HG03439 (cell line): ENCODE measurements around the gene PDE6B.
"Not testable (repeated sequence)": the region's sequence is repeated elsewhere in the genome, so short reads cannot be mapped to it uniquely, and the experiment has no call there.

Experiments used
- ATAC-seq: cut with Tn5 transposase; IDR thresholded peaks from one replicate; pipeline ENCODE4 v1.9.1; 2021; ENCODE audit warnings: mild to moderate bottlenecking, moderate library complexity; ENCODE audit not compliant: unreplicated experiment

The PDE6B gene

DNA sequence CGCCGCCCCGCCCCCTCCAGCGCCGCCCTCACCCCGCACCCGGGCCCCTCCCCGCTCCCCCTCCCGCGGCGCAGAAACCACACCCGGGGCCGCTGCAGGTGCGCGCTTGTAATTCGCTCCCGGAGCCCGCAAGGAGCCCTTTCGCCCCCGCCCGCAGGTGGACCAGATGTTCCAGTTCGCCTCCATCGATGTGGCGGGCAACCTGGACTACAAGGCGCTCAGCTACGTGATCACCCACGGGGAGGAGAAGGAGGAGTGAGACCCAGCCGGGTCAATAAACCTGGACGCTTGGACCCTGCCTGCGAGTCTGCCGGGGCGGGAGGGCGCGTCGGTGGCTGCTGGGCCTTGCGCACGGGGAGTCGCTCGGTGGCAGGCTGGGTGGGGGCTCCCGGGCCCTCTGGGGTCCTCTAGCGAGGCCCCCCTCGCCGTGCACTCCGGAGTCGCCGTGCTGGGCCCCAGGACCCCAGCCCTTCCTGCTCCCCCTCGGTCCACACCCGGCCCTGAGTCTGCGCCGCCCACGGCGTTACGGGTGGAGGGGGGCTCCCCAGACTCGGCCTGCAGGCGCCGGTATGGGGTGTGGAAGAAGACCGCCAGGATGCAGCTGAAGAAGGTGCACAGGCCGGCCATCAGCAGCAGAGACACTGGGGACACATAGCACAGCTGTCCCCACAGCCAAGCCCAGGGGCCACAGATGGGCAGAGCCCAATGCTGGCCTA is 56.5 kb downstream of the PDE6B start:
- ATAC-seq, result no peak

DNA sequence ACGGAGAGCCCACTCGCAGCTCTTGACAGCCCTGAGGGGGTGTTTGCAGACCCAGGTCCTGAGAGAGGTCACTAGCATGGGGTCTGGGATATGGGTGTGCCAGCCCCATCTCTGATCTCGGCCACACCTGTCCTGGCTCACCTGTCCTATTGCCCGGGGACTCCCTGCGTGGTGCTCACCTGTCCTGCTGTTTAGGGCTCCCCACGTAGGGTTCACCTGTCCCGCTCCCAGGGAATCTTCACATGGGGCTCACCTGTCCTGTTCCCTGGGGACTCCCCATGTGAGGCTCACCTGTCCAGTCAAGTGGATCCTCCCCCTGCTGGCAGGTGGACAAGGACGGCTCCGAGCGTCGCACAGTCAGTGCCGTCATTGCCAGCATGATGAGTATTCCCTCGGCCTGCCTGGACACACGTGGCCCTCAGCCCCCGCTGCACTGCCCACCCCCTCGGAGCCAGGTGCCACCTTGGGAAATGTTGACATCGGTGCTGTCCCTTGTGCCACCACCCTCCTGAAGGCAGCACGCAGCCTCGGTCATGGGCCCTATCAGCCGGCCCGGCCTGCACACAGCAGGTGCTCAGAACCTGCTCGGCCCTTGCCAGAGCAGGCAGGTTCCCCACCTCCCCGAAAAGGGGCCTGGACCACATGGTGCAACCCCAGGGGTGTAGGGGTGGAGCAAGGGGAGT is 57.3 kb downstream of the PDE6B start:
- ATAC-seq, result no peak

DNA sequence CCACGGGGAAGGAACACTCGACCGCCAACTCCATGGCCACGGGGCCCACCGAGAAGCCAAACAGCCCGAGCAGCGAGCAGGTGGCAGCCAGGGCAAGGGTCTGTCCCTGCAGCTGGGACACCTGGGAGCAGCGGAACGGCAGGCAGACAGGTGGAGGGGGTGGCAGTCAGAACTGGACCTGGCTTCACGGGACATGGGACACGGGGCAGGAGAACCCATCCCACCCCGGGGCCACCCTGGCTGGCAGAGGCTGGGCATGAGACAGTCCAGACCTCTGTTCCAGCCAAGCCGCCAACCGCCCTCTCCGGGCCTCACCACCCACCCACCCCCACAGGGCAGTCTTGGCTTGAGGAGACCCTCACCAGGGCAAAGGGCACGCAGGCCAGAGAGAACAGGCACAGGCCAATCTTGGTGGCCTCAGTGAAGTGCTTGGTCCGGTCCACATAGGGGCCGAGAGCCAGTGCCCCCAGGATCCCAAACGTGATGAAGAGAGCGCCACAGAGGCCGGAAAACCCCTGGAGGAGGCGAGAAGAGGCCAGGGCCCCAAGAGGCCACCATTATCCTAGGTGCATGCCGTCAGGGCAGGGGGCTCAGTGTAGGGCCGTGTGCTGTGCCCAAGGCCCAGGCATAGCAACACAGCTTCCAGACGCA is 58.0 kb downstream of the PDE6B start:
- ATAC-seq, result no peak

DNA sequence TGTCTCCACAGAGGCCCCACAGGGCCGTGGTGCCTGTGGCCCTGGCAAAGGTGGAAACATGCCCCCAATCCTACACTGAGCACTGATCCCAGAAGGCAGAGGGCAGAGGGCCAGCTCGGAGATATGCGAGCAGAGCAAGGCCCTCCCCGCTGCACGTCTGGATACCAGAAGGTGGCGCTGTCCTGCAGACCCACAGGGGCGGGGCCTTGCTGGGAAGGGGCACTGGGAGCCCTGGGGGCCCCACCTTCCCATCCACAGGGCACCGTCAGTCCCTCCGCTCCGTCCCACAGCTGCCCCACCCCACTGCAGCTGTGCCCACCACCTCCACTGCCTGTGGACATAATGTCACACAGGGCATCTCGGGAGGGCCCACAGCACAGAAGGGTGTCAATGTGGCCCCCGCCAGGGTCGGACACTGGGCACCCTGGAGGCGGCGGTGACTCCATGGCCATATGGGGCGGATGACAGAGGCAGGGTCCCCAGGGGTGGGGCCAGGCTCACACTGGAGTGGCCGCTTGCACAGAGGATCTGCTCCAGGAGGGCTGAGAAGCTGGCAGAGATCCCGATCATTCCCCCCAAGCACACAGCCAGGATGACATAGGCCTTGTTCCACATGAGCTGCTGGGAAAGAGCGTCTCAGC is 58.7 kb downstream of the PDE6B start:
- no peak for ATAC-seq

DNA sequence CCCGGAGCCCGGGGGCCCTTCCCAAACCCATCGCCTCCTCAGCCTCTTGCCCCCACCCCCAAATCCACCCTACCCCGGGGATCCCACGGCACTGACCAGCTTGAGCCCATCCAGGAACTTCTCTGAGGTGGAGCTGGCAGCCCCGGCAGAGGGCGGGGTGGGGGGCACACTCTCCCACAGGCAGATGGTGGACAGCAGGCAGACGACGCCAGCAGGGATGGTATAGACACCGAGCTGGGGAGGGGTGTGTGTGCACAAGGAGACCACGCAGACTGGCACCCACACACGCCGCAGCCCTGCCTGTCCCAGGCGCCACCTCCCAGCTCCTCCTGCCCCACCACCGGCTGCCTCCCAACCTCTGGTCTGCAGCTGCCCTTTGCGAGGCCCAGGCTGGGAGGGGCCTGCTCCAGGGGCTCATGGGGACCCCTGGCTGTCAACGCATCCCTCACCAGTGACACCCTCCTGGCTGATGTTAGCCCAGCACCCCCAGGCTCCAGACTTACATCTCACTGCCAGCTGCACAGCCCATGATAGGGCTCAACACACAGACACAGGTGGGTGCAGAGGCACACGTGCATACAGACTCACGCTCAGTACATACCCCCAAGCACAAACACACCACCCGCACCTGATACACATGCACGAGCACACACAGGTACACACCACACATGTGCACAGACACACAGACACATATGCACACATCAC is 59.4 kb downstream of the PDE6B start:
- no peak for ATAC-seq

DNA sequence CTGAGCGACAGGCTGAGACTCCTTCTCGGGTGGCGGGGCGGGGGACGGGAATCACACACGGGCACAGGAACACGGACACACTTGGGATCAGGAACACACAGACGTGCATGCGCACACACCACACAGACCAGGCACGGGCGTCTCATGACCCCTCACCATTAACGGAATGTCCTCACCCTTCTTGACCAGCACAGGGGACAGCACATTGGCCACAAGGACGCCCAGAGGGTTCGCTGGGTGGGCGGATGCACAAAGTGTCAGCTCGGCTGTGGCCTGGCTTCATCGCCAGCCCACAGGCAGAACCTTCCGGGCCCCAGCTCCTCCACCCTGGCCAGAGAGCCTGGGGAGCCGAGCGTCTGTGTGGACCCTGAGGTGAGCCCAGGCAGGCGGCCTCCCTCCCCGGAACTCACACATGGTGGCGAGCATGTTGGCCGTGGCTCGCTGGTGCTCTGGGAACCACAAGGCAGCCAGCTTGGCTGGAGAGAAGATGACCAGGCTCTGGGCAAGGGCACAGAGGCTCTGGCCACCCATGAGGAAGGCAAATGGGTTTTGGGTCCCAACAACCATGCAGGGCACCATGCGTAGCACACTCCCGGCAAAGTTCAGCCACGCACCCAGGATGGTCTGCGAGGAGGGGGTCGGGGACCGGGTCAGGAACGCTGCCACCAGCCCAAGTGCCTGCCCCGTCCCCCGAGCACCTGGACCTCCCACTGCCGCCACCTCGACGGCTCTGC is 60.5 kb downstream of the PDE6B start:
- no peak for ATAC-seq

DNA sequence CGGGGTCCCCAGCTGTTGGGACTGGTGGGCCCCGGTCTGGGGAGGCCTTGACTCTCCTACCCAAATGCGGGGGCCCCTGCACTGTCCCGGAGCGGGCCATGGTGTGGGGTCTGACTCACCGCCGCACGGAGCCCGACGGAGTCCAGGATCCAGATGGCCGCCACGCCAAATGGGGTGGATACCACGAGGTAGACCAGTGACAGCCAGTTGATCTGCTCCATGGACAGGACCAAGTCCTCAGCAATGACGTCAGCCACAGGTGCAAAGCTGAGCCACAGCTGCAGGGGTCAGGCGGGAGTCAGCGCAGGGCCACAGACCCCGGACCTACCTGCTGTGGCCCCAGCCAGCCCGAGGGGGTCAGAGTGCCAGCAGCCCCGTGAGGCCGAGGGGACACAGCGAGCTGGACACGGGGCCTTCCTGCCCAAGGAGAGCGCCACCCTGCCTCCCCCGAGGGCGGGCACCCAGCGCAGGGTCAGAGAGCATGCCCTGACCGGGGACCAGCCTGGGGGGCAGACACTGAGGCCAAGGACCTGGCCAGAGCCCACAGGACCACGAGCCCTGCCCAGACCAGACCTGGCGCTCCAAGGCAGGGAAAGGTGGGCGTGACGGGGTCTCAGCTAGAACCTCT is 61.2 kb downstream of the PDE6B start:
- ATAC-seq, result no peak

DNA sequence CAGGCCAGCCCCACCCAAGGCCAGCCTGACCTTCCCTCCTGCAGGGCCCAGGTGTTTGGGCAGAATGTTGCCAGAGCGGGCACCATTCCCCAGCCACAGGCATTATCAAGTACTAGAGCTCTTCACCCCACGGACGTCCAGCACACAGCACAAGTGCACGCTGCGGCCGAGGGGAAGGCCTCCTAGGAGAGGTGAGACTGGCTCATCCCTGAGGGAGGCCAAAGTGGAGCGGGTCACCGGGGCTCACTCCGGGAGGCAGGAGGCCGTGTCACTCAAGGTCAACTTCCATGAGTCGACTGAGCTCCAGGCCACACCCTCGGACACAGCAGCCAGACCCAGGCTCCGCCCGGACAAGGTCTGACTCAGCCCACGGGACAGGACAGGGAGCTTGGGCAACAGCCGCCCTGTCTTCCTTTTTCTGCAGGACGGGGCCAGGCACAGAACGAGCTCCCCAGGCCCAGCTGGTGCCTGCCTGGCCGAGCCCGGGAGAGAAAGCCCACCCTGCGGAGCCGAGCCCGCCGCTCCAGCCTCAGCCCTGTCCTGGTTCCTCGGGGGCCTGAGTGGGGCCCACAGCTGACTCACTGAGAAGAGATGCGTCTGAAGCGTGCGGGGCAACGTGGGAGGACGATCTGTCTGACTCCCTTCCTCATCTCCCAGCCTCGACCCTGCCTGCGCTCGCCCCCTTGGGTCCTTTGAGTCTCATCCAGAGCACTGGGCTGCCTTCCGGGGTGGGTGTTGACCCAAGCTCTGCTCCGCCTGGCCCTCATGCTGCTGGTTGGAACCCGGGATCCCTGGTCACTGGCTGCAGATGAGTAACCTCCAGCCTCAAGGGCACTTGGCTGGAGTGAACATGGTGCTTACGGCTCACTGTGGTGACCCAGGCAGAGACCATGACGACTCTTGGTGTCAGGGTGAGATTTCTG is 61.9 kb downstream of the PDE6B start:
- ATAC-seq, result no peak

DNA sequence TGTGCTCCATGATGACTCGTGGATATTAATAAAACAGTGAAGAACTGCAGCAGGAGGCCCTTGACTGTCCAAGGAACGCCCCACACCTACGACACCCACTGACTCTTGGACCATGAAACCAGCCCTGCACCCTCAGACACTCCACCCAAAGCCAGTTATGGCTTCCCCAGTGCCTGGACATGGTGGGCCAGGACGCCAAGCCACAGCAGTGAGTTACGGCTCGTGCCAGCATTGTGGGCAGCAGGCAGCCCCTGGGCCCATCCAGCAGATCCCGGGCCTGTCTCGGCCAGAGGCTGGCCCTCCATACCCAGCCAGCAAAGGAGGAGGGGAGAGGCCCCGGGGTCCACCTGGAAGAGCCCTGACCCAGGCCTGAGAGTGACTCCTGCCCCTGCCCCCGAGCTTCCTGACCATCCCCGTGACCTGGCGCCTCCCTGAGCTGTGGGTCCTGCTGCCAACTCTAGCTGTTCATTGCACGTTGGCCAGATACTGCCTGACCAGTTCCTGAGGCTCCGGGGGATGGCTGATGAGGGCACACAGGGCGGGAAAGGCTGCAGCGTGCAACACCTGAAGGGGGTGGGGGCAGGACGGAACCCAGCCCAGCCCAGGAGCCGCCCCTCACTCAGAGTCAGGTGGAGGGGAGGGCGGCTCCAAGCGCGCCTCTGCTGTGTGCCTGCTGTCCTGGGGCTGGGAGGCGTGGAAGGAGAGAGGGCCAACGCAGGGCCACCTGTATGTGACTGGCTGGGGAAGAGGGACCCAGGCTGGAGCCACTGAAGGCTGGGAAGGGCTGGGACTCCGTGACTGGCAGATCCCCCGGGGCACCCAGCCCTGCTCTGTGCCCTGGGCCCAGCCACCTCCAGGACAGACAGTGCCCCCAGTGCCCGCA is 62.8 kb downstream of the PDE6B start:
- ATAC-seq, result no peak

DNA sequence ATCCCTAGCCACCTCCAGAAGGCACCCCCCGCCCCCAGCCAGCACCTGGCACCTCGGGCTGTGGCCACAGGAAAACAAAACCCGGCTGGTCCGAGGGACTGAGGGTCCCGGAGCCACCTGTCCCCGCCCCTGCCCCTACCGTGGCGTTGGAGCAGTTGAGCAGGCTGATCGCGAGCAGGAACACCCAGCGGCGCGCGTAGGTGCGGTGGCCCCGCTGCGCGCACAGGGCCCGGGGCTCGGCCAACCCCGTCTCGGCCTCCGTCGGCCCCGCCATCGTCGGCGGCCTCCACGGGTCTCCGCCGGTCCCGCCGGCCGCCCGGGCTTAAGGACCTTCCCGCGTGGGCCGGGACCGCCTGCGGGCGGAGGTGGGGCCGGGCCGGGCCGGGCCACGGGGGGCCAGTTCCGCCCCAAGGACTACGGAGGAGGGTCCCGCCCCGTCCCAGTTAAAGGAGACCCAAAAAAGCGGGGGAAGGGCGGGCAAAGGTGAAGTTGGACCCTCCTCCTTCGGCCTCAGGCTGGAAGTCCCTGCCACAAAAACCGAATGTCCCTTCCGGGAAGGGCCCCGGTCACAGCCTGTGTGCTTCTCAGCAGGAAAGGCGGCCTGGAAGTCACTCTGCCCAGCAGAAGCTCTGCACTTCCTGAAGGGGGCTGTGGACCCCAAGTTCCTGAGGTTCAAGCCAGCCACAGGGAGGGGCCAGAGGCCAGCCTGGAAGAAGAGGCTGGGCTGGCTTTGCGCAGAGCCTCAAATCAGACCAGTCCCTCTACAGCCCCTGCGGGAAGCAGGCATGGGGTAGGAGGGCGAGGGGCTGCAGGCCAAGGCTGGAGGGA is 63.7 kb downstream of the PDE6B start, which contains the start of gene SLC49A3:
TSS of gene SLC49A3 (minus strand) at position 298 of the 828 bp plus-strand sequence. CDS start at position 274, 24 bp downstream.
- ATAC-seq, result no peak

DNA sequence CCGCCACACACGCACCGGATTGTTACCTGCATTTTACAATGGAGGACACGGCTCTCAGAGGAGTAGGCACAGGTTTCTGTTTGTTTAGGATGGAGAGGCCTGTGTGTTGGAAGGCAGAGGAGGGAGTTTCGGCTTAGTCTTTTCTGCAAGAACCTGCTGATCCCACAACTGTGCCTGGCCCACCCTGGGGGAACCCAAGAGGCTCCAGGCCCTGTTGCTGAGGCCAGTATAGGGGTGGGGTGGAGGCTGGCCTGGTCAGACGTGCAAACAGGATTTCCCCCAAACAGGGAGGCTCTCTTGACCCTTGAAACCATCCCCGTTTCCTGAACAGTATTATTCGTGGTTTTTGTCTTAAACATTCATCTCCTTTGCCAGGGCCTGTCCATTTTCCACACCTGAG is 64.3 kb downstream of the PDE6B start:
- no peak for ATAC-seq

DNA sequence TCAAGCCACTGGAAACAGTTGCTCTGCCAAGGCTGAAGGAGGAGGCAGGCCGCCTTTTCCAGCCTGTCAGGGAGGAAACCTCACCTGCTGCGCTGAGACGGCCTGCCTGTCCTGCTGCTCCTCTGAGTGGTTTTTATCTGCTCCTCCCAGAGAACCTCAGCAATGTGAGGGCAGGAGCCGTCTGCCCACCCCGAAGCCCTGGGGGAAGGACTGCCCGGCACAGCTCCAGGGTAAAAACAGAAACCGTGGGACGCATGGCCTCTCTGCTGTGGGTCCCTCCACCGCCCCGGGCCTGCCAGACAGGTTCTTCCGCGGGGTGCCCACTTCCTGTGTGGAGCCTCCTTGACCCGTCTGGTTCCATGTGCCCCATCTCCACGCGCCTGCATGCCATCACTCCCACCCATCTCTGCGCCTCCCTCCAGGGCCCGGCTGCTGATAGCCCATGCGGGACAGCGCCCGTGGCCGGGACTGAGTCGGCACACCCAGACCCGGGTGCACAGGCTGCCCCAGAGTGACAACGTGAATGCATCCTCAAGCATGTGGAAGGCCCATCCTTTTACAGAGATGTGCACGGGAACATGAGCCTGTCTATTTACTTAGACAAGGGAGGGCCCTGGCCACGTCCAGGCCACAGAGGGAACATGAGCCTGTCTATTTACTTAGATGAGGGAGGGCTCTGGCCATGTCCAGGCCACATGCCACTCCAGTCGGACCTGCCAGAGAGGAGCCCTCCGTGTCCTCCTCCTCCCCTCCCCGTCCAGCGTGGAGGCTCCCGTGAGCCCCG is 67.6 kb downstream of the PDE6B start:
- ATAC-seq, result no peak

DNA sequence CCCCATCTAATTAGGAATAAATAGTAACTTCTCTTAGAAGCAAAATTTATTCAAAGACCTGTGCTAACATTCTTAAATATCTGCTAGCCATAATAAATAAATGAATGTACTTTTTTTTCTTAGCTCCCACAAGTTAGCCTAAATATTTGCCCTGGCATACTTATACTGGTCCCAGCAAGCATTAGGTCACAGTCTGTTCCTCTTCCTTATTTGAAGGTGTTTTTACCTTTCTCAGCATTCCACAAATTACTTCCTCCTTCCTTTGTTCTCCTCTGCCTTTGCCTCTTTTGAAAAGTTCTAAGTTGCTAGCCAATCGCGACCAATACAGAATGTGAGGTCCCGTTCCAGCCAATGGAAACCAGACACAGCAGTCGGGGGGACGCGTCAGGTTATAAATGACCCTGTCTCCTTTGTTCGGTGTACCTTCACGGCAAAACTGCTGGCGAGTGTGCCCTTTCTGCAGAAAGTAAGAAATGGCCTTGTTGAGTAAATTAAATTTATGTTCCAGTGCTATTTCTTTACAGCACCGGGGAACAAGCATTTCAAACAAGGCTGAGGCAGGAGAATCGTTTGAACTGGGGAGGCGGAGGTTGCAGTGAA is 69.1 kb downstream of the PDE6B start:
- ATAC-seq, result not testable (repeated sequence)

DNA sequence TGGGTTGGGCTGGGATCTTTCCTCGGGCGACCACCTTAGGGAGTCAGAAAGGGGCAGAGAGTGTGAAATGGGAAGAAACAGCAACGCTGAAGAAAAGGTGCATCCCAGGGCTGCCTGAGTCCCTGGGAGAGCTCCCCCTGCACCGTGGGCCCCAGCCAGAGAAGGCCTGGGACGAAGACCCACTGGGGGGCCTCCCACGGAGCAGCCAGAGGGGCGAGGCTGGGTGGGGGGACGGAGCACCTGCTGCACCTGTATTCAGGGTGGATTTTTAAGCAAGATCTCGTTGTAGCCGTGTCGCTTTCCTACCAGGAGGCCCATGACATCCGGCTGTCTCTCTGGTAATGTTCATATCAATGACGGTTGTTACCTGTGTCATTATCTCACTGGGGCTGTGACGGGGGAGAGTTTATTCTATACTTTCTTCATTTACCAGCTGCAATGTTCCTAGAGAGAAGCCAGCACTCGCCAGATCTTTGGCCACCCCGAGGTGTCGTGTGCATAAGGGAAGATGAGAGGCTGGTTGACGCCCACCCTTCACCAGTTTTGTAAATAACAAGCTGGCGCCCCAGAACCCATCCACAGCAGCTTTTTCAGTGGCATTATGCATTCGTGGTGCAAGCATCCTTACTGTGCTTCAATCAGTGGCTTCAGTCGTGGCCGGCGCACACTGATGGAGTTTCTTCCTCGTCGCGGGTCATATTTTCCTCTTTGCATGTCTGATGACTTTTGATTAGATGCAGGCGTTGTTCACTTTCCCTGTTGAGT is 74.6 kb downstream of the PDE6B start:
- no peak for ATAC-seq
